Right lobe of liver (tissue), 4 donors: ENCODE data around the gene C1orf116.

ENCODE experiments used
- POLR2A ChIP-seq: fragments of 450-650 bp; IDR thresholded peaks from one replicate; pipeline ENCODE4 v1.6.1; 2017; ENCODE audit warnings: antibody characterized with exemption, mild to moderate bottlenecking
- TF ChIP-seq, protein P1 (sequence below), 4 donors: fragments of 200-600 bp in 3 of 4; fragments of 450-650 bp in 1 of 4; IDR thresholded peaks; one replicate each; pipeline versions ENCODE4 v1.5.1 to v1.8.0; 2016 to 2022; ENCODE audit warnings: antibody characterized with exemption in 4 of 4, mild to moderate bottlenecking in 2 of 4
- donor health status: DM: no; HTN: no; CAD: no.
- donor health status: DM: no; HTN: no; CAD: no.
- donor health status: DM: no; HTN: yes; CAD: no.

DNA sequence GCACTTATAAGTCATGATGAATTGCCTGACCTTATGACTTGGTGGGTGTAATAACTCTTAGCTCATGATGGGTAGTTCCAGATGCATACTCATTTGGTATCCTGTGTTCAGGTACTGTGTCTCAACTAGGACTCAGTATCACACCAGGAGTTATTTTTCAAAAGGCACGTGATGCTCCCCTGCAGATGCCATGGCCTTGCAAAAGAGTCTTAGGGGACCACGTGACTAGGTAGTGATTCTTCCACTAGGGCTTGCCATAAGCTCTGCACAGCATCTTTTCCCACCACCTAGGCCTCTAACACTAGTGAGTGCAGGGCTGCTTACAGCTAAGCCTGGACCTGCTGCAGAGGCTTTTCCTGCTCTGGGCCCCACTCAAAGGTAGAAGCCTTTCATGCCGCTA lies 58.4 kb downstream of the C1orf116 start:
- no peak for TF ChIP-seq POLR2A
- TF ChIP-seq, protein P1, sequence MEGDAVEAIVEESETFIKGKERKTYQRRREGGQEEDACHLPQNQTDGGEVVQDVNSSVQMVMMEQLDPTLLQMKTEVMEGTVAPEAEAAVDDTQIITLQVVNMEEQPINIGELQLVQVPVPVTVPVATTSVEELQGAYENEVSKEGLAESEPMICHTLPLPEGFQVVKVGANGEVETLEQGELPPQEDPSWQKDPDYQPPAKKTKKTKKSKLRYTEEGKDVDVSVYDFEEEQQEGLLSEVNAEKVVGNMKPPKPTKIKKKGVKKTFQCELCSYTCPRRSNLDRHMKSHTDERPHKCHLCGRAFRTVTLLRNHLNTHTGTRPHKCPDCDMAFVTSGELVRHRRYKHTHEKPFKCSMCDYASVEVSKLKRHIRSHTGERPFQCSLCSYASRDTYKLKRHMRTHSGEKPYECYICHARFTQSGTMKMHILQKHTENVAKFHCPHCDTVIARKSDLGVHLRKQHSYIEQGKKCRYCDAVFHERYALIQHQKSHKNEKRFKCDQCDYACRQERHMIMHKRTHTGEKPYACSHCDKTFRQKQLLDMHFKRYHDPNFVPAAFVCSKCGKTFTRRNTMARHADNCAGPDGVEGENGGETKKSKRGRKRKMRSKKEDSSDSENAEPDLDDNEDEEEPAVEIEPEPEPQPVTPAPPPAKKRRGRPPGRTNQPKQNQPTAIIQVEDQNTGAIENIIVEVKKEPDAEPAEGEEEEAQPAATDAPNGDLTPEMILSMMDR (IDR thresholded peaks at IDR 0.05), result no peak
